H1 (cell line): Measurements from ENCODE around the gene PGAM1. TPM values are rescaled to one million over a fixed set of nuclear protein-coding genes. Genes with fewer than 3 reads are reported as not detected.
"Not testable (repeated sequence)": the region's sequence is repeated elsewhere in the genome, so short reads cannot be mapped to it uniquely, and the experiment has no call there.

Experiments
- CTCF ChIA-PET: fragments of 300-600 bp; sonication (Branson Sonifier 250); formaldehyde crosslinking; loops from one replicate; lab custom pipeline; 2021; ENCODE audit not compliant: partially characterized antibody; lab: Charles Lee
- POLR2A ChIA-PET: fragments of 300-600 bp; sonication (Branson Sonifier 250); formaldehyde crosslinking; loops from one replicate; lab custom pipeline; 2021; ENCODE audit warnings: inconsistent platforms; ENCODE audit not compliant: partially characterized antibody; lab: Charles Lee
- DNase-seq, 2 experiments: peaks; one replicate each; pipeline versions ENCODE4 v3.0.0 to v3.0.0-alpha.2; 2010 to 2022; ENCODE audit warnings: low spot score in 2 of 2, low read depth in 1 of 2, mixed read lengths in 1 of 2
- FAIRE-seq: peaks from 2 replicates; lab custom pipeline; 2011; peaks lifted over from hg19 to GRCh38; lab: Jason Lieb, UNC
- H2AFZ ChIP-seq: 2 replicates; pipeline ENCODE4 v1.8.1; 2012; ENCODE audit warnings: low read length, inconsistent platforms
- H2AK5ac ChIP-seq: 2 replicates; pipeline ENCODE4 v1.6.1; 2013; ENCODE audit warnings: low read depth, low read length
- H2BK120ac ChIP-seq: replicated peaks from 2 replicates; pipeline ENCODE3; 2013; ENCODE audit warnings: low read depth, low read length, inconsistent platforms
- H2BK12ac ChIP-seq: 2 replicates; pipeline ENCODE4 v1.6.1; 2013; ENCODE audit warnings: low read depth, low read length
- H2BK15ac ChIP-seq: 2 replicates; pipeline ENCODE4 v1.6.1; 2013; ENCODE audit warnings: low read length
- H2BK20ac ChIP-seq: 2 replicates; pipeline ENCODE4 v1.6.1; 2013; ENCODE audit warnings: low read length
- H2BK5ac ChIP-seq: 2 replicates; pipeline ENCODE4 v1.6.1; 2013; ENCODE audit warnings: low read depth, low read length
- H3K14ac ChIP-seq: 2 replicates; pipeline ENCODE4 v1.6.1; 2013; ENCODE audit warnings: inconsistent platforms; ENCODE audit not compliant: insufficient read length
- H3K18ac ChIP-seq: 2 replicates; pipeline ENCODE4 v1.6.1; 2013; ENCODE audit warnings: low read length; ENCODE audit errors: extremely low read depth
- H3K23ac ChIP-seq: 2 replicates; pipeline ENCODE4 v1.6.1; 2013; ENCODE audit warnings: inconsistent platforms; ENCODE audit not compliant: insufficient read length
- H3K23me2 ChIP-seq: 2 replicates; pipeline ENCODE4 v1.6.1; 2013; ENCODE audit warnings: low read depth, low read length
- H3K27ac ChIP-seq: 2 replicates; pipeline ENCODE4 v1.6.1; 2011; ENCODE audit warnings: low read depth, low read length, inconsistent platforms
- H3K27me3 ChIP-seq, 4 experiments: replicated peaks in 1 of 4; 1 replicate in 1 of 4; 2 replicates in 3 of 4; pipeline versions ENCODE4 v1.6.1 to v1.8.1; 2011 to 2013; ENCODE audit warnings: low read length in 3 of 4, mild to moderate bottlenecking in 3 of 4, inconsistent platforms in 2 of 4, mixed read lengths in 2 of 4, moderate library complexity in 1 of 4; ENCODE audit not compliant: control insufficient read depth in 3 of 4, insufficient read depth in 3 of 4; ENCODE audit errors: extremely low read depth in 1 of 4
- H3K36me3 ChIP-seq, 4 experiments: 2 replicates each; pipeline versions ENCODE4 v1.6.1 to v1.8.1; 2011 to 2013; ENCODE audit warnings: mild to moderate bottlenecking in 4 of 4, low read length in 3 of 4, moderate library complexity in 2 of 4, control low read depth in 1 of 4, inconsistent platforms in 1 of 4; ENCODE audit not compliant: insufficient read depth in 4 of 4, control insufficient read depth in 2 of 4
- H3K4ac ChIP-seq: replicated peaks from 2 replicates; pipeline ENCODE3; 2013; ENCODE audit warnings: low read length, low read depth, mixed read lengths, inconsistent platforms; ENCODE audit not compliant: insufficient read length
- H3K4me1 ChIP-seq, 4 experiments: replicated peaks in 1 of 4; 1 replicate in 1 of 4; 2 replicates in 3 of 4; pipeline versions ENCODE4 v1.6.1 to v1.8.1; 2011 to 2013; ENCODE audit warnings: low read length in 3 of 4, inconsistent platforms in 2 of 4, mixed read lengths in 1 of 4; ENCODE audit not compliant: insufficient read depth in 4 of 4, control insufficient read depth in 3 of 4
- H3K4me2 ChIP-seq, 2 experiments: 2 replicates each; pipeline versions ENCODE4 v1.6.1 to v1.8.1; 2011 to 2013; ENCODE audit warnings: low read depth in 2 of 2, low read length in 2 of 2, control low read depth in 1 of 2, inconsistent platforms in 1 of 2, mild to moderate bottlenecking in 1 of 2; ENCODE audit not compliant: insufficient read depth in 1 of 2
- H3K4me3 ChIP-seq, 4 experiments: fragments of 200-600, 300-600 bp in 1 of 4; sonication (generic), shearing (Covaris generic), sonication (Bioruptor Twin) in 1 of 4; 2 replicates each; pipeline versions ENCODE4 v1.5.1 to v1.8.1; 2011 to 2016; ENCODE audit warnings: low read length in 4 of 4, low read depth in 3 of 4, control low read depth in 2 of 4, inconsistent platforms in 2 of 4, mild to moderate bottlenecking in 2 of 4, mixed read lengths in 1 of 4, moderate library complexity in 1 of 4; ENCODE audit not compliant: insufficient read depth in 2 of 4; ENCODE audit errors: extremely low read depth in 1 of 4
- H3K56ac ChIP-seq: replicated peaks from 2 replicates; pipeline ENCODE3; 2013; ENCODE audit warnings: low read depth, mild to moderate bottlenecking, mixed read lengths, low read length, inconsistent platforms; ENCODE audit not compliant: insufficient read length
- H3K79me1 ChIP-seq: 2 replicates; pipeline ENCODE4 v1.6.1; 2013; ENCODE audit warnings: low read depth, low read length, control low read depth
- H3K79me2 ChIP-seq, 2 experiments: 2 replicates each; pipeline versions ENCODE4 v1.6.1 to v1.8.1; 2012 to 2013; ENCODE audit warnings: low read length in 2 of 2, mild to moderate bottlenecking in 2 of 2, inconsistent platforms in 1 of 2; ENCODE audit not compliant: insufficient read depth in 2 of 2, control insufficient read depth in 1 of 2
- H3K9ac ChIP-seq, 4 experiments: replicated peaks in 1 of 4; 1 replicate in 1 of 4; 2 replicates in 3 of 4; pipeline versions ENCODE4 v1.6.1 to v1.8.1; 2011 to 2013; ENCODE audit warnings: low read depth in 3 of 4, low read length in 3 of 4, control low read depth in 2 of 4, mild to moderate bottlenecking in 2 of 4, moderate library complexity in 2 of 4, inconsistent platforms in 1 of 4; ENCODE audit errors: extremely low read depth in 1 of 4
- H3K9me3 ChIP-seq, 2 experiments: 2 replicates each; pipeline versions ENCODE4 v1.6.1 to v1.8.1; 2012 to 2013; ENCODE audit warnings: mild to moderate bottlenecking in 2 of 2, moderate library complexity in 2 of 2, control low read depth in 1 of 2, inconsistent platforms in 1 of 2, low read depth in 1 of 2, low read length in 1 of 2, mixed read lengths in 1 of 2; ENCODE audit not compliant: insufficient read depth in 2 of 2
- H4K20me1 ChIP-seq, 2 experiments: replicated peaks in 1 of 2; 2 replicates each; pipeline versions ENCODE3 to v1.8.1; 2011 to 2013; ENCODE audit warnings: inconsistent platforms in 2 of 2, low read length in 2 of 2, mild to moderate bottlenecking in 1 of 2; ENCODE audit not compliant: insufficient read depth in 2 of 2, control insufficient read depth in 1 of 2
- H4K5ac ChIP-seq: 2 replicates; pipeline ENCODE4 v1.6.1; 2013; ENCODE audit warnings: low read length, low read depth, mixed read lengths, inconsistent platforms; ENCODE audit not compliant: insufficient read length
- H4K8ac ChIP-seq: 2 replicates; pipeline ENCODE4 v1.8.0; 2013; ENCODE audit warnings: mild to moderate bottlenecking, moderate library complexity, low read length, inconsistent platforms; ENCODE audit not compliant: insufficient read depth; ENCODE audit errors: extremely low read depth
- H4K91ac ChIP-seq: replicated peaks from 2 replicates; pipeline ENCODE3; 2013; ENCODE audit warnings: low read length, mixed read lengths, inconsistent platforms; ENCODE audit not compliant: insufficient read length
- WGBS, 2 experiments: shearing (Covaris generic) in 1 of 2; methylation state at CpG; one replicate each; pipeline versions ENCODE4 v1.1.6 to v1.1.7; 2013 to 2015; ENCODE audit warnings: low lambda C conversion rate in 2 of 2, mixed read lengths in 2 of 2, inconsistent platforms in 1 of 2, low coverage in 1 of 2, missing lambda C conversion rate in 1 of 2; ENCODE audit not compliant: insufficient replicate concordance in 2 of 2, insufficient coverage in 1 of 2, insufficient read length in 1 of 2; ENCODE audit errors: extremely low coverage in 1 of 2, missing lambda C conversion rate in 1 of 2; 5-methylcytosine and 5-hydroxymethylcytosine counted together
- polyA plus RNA-seq, 7 experiments: library from polyadenylated mRNA; depleted of rRNA in 3 of 7; stranded (reverse) in 5 of 7; unstranded in 2 of 7; fragments of >200 nt in 5 of 7; fragments of 200-250 nt in 2 of 7; gene quantifications; 1 replicate in 5 of 7; 2 replicates in 1 of 7; 4 replicates in 1 of 7; pipeline versions ENCODE4 v1.2.1 to v1.2.3, GENCODE V29; 2011 to 2013; ENCODE audit warnings: missing spikeins in 2 of 7, mixed read lengths in 2 of 7
- total RNA-seq: library from RNA; stranded (reverse); fragmentation: NEBNext Ultra II Directional; extraction: Animal tissue kit (Norgen Biotek cat#: 25700); gene quantifications from 2 replicates; pipeline ENCODE4 v1.2.1, GENCODE V29; 2021

PGAM1 gene
- total and polyA plus RNA-seq, 2 of the 8 experiments (the other 6 are each of a cell fraction or from before 2014, with no cell fraction given) = 791 to 799 TPM

DNA sequence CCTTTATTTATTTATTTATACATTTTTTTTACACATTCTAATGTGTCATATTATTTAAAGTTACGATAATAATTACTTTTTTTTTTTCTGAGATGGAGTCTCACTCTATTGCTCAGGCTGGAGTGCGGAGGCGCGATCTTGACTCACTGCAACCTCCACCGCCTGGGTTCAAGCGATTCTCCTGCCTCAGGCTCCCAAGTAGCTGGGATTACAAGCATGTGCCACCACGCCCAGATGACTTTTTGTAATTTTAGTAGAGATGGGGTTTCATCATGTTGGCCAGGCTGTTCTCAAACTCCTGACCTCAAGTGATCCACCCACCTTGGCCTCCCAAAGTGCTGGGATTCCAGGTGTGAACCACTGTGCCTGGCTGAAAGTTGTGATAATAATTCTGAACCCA is 19.5 kb upstream of the PGAM1 start:
- H4K91ac ChIP-seq, H3K4me1 ChIP-seq, H3K4ac ChIP-seq, H3K9ac ChIP-seq, H2BK15ac ChIP-seq, FAIRE-seq, H3K36me3 ChIP-seq, H3K18ac ChIP-seq, H3K23ac ChIP-seq, DNase-seq, H2BK12ac ChIP-seq, H2BK5ac ChIP-seq, H3K14ac ChIP-seq, H2BK120ac ChIP-seq, H3K56ac ChIP-seq, H3K9me3 ChIP-seq, H2BK20ac ChIP-seq, H3K4me3 ChIP-seq, H3K27me3 ChIP-seq, H4K8ac ChIP-seq, H4K20me1 ChIP-seq, H3K23me2 ChIP-seq, H4K5ac ChIP-seq, H3K79me2 ChIP-seq, H3K27ac ChIP-seq, H2AK5ac ChIP-seq, H3K79me1 ChIP-seq, H2AFZ ChIP-seq, H3K4me2 ChIP-seq: not testable (repeated sequence)
- ChIA-PET POLR2A (interaction anchor here (0.7 to 3.2 kb wide), 5 partner anchors 12 to 41 kb away, joined by 3 to 13 read pairs (median 4); no protein-coding TSS in a partner anchor), CTCF (interaction anchor here (0.7 to 9.8 kb wide), 22 partner anchors 9 to 535 kb away, joined by 3 to 128 read pairs (median 3); partner anchors contain the start of genes EXOSC1, PGAM1 and ZDHHC16)
- WGBS, 2 experiments = 93% methylated on average over 7 of the region's 7 CpGs; no CpG with 5 or more reads in 1 of the 2 experiments
